ENCODE data around the gene CTNNA2. TPM values are rescaled to one million over a fixed set of nuclear protein-coding genes. Genes with fewer than 3 reads are reported as not detected.

The CTNNA2 gene
- total RNA-seq, 1 donor from 2014 or later = not detected

GRCh38 chr2:79714283-79714682, 201.4 kb downstream of the CTNNA2 start:
- ATAC-seq = no peak

- no peak for ATAC-seq
Measured at GRCh38 chr2:79715338-79715737, 202.5 kb downstream of the CTNNA2 start.

GRCh38 chr2:79716266-79716665, 203.4 kb downstream of the CTNNA2 start:
- no peak for ATAC-seq

GRCh38 chr2:79717364-79718007, 204.6 kb downstream of the CTNNA2 start:
- no peak for ATAC-seq

- ATAC-seq = no peak
Measured at GRCh38 chr2:79721061-79721460, 208.2 kb downstream of the CTNNA2 start.

GRCh38 chr2:79721966-79722365, 209.1 kb downstream of the CTNNA2 start:
- ATAC-seq = no peak

GRCh38 chr2:79723830-79724229, 211.0 kb downstream of the CTNNA2 start:
- ATAC-seq = no peak

GRCh38 chr2:79729532-79729931, 216.7 kb downstream of the CTNNA2 start:
- no peak for ATAC-seq

- ATAC-seq = no peak
Measured at GRCh38 chr2:79734518-79734917, 221.7 kb downstream of the CTNNA2 start.

- no peak for ATAC-seq
Measured at GRCh38 chr2:79740879-79741443, 228.1 kb downstream of the CTNNA2 start.

- no peak for ATAC-seq
Measured at GRCh38 chr2:79750321-79750720, 237.5 kb downstream of the CTNNA2 start.

- no peak for ATAC-seq
Measured at GRCh38 chr2:79757526-79757925, 244.7 kb downstream of the CTNNA2 start.

GRCh38 chr2:79758042-79758441, 245.2 kb downstream of the CTNNA2 start:
- ATAC-seq = no peak

GRCh38 chr2:79758749-79759282, 246.0 kb downstream of the CTNNA2 start:
- ATAC-seq = no peak

GRCh38 chr2:79770926-79771325, 258.1 kb downstream of the CTNNA2 start:
- no peak for ATAC-seq

GRCh38 chr2:79771493-79771892, 258.6 kb downstream of the CTNNA2 start:
- ATAC-seq = no peak

- no peak for ATAC-seq
Measured at GRCh38 chr2:79774016-79774415, 261.2 kb downstream of the CTNNA2 start.

GRCh38 chr2:79776461-79776860, 263.6 kb downstream of the CTNNA2 start:
- ATAC-seq = no peak

GRCh38 chr2:79780781-79781180, 267.9 kb downstream of the CTNNA2 start:
- ATAC-seq = no peak

GRCh38 chr2:79782576-79783452, 270.0 kb downstream of the CTNNA2 start:
- ATAC-seq = no peak

GRCh38 chr2:79788952-79789651, 276.3 kb downstream of the CTNNA2 start:
- no peak for ATAC-seq

GRCh38 chr2:79789811-79790210, 277.0 kb downstream of the CTNNA2 start:
- ATAC-seq = no peak

- no peak for ATAC-seq
Measured at GRCh38 chr2:79792090-79792489, 279.2 kb downstream of the CTNNA2 start.
